D341Med (cell line): Measurements from ENCODE around the gene MIOS.
A peak's percentile ranks its signal among the peaks of the same experiment; 100 is the strongest.
"Not testable (repeated sequence)": the region's sequence is repeated elsewhere in the genome, so short reads cannot be mapped to it uniquely, and the experiment has no call there.

Experiments used
- DNase-seq: peaks from one replicate; pipeline ENCODE4 v3.0.0; 2012; ENCODE audit warnings: low spot score

MIOS gene

DNA sequence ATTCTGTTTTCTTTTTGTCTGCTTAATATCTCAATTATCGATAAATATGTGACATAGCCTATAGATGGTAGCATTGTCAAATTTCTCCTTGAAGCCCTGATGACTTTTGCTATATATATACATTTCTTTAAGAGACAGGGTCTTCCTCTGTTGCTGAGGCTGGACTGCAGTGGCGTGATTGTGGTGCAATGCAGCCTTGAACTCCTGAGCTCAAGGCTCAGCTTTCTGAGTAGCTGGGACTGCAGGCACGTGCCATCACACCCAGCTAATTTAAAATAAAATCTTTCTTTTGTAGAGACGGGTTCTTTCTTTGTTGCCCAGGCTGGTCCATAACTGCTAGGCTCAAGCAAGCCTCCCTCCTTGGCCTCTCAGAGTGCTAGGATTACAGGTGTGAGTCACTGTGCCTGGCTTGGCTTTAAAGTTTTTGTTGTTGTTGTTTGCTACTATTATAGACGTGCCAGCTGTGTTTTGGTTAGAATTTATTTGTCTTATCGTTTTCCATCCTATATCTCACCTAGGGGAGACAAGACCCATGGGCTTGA lies 80.9 kb downstream of the MIOS start:
- no peak for DNase-seq

DNA sequence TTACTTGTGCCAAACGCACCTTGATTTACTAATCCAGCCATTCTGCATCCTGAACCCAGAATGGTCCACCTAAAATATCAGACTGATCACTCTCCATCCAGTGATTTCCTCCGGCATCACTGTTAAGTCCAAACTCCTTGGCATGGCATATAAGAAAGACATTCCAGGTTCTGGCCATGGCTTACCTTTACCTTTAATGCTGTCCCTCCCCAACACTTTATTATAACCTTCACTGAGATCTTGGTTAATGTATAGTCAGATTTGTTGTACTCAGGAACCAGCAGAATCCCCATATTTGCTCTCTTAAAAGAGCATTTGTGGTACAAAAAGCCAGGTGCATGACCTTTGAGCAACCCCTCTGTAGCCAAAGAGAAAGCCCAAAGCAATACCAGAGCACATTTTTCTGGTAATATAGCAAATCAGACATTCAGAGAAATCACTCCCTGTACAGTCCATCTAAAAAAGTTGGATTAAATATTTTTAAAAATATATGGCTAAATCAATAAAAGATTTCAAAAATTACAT lies 84.1 kb downstream of the MIOS start:
- no peak for DNase-seq

DNA sequence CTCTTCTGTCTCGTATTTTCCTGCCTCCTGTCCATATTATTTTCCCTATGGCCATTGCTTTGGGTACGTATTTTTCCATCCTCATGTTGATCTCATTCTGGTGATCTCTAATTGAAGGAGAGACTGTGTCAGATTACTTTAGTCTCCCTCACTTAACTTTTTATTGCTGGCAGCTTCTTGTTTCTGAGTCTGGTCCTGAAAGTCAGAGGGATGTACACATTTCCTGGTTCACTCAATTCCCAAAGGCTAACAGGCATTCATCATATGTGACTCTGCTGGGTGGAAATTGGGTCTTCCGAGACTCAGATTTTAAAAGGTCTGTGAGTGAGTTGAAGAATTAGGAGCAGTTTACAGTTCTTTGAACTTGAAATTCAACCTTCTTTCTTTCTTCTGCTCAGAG lies 84.8 kb downstream of the MIOS start:
- no peak for DNase-seq

DNA sequence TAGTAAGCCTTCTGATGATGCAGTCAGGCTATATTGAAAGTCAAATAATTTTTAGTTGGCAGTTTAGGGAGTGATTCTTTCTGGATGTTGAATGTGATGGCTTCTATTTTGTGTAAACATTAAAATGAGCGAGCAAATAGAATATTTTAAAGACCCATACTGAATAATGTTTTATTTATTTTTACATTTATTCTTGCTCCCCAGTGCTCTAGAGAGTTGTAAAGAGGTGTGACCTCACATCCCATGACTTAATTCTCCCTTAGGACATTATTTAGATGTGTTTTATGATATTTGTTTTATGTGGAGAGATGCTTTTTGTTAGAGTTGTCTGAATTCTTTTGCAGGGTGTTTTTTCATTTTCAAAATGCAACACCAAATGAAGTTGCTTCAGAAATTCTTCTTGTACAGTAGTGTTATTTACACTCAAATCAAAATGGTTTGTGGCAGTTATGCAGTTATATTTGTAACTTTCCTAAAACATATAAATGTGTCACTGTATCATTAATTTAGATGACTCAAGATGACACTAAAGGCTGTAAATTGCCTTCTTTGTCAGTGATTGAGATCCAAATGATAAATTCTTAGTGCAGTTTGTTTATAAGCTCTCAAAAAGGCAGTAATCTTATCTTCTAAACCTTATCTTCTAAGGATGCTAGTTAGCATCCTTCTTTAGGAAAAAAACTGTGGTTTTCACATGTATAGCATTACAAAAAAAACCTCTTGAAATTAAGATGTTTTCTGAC lies 86.3 kb downstream of the MIOS start:
- DNase-seq = no peak

DNA sequence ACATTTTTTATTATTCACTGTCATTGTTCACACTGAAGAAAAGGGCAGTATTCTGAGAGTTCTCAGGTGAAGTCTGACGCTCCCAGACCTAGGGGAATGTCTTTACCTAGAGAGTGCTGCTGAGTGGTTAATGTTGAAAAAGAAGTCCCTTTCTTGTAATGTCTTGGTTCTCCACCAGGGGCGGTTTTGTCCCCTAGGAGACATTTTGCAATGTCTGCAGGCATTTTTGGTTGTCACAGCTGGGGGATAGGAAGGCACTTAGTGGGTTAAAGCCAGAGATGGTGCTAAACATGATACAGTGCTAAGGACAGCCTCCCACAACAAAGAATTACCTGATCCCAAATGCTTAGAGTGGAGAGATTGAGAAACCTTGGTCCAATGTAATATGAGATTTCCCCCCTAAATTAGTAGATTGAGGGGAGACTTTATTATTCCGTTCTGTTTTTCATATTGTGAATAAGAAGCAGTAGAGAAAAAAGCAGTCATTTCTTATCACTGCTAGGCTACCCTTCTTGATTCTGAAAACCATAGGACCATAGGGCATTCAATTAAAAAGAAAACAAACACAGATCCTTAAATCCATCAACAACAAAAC lies 87.0 kb downstream of the MIOS start:
- DNase-seq = peak; percentile 37

DNA sequence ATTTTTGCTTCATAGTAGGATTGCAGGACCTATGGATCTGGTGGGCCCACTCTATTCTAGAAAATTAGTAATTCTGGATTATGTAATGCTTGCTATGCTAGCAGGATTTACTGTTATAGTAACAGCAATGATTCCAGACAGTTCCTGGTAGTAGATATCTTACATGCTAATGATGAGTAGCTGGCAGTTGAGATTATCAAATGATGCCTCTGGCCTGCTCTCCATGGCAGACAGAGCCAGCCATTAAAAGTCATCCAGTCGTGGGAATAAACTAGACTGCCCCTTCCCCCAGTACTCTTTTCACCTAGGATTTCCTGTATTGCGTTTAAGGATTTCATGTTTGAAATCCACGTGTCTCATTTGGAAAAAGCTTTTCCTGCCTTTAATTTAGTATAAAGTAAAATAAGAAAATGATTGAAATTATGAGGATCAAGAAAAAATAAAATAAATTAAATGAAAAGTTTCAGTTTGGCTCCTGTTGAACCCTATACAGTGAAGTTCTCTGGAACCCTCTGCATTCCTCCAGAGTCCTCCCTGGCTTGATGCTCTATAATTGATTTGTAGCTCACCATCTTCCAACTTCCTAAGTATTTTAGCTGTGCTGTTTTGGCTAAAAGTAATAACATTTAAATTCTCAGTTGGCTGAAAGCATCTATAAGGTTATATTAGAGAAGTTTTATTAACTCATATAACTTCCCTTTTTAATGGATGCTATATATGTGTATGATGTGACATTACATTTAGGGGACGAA lies 88.5 kb downstream of the MIOS start:
- DNase-seq = no peak

DNA sequence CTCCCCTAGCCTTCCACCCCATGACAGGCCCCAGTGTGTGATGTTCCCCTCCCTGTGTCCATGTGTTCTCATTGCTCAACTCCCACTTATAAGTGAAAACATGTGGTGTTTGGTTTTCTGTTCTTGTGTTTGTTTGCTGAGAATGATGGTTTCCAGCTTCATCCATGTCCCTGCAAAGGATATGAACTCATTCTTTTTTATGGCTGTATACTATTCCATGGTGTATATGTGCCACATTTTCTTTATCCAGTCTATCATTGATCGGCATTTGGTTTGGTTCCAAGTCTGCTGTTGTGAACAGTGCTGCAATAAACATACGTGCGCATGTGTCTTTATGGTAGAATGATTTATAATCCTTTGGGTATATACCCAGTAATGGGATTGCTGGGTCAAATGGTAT lies 89.8 kb downstream of the MIOS start:
- DNase-seq = not testable (repeated sequence)
